ENCODE data around the gene TMEM151B.

DNA sequence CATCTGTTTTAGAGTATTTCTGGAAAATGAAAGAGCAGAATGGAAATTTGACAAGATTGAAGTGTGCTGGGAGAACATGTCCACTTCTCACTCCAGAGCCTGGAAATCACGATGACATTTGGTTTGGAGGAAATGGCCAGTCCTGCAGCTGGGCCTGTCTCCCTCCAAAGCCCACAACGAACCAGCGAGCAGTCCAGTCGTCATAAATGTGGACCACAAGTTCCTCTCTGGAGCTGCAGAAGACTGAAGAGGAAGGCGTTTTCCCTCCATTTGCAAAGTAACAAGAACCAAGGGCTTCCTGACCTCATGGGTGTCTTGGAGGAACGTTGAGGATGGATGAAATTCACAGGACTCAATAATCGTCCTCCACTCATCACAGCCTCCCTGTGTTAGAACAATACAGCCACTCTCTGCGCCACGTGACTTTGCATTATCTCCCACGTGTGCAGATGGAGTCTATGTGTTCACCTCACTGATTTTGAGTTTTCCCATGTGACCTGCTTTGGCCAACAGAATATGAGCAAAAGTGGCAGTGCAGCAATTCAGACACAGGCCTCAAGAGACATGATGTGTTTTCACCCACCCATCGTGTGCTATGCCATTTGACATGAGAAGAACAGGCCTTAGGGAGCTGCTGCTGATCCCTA lies 63.1 kb downstream of the TMEM151B start:
- TF ChIP-seq POLR2A (IDR thresholded peaks at IDR 0.05) (no peak), CTCF (IDR thresholded peaks at IDR 0.05) (no peak)
